Measurements from ENCODE around the gene WDR88.

The WDR88 gene

GRCh38 chr19:33110137-33110910 is 21.6 kb upstream of the WDR88 start:
- H3K4me3 ChIP-seq (ENCODE audit: control insufficient read depth, low read depth, low read length) = no peak overlapping the region

GRCh38 chr19:33111587-33111986 is 20.3 kb upstream of the WDR88 start:
- no peak for DNase-seq (ENCODE audit: low read depth)
- no peak overlapping the region for H3K4me3 ChIP-seq (ENCODE audit: control insufficient read depth, low read depth, low read length)
- TF ChIP-seq, protein P1, sequence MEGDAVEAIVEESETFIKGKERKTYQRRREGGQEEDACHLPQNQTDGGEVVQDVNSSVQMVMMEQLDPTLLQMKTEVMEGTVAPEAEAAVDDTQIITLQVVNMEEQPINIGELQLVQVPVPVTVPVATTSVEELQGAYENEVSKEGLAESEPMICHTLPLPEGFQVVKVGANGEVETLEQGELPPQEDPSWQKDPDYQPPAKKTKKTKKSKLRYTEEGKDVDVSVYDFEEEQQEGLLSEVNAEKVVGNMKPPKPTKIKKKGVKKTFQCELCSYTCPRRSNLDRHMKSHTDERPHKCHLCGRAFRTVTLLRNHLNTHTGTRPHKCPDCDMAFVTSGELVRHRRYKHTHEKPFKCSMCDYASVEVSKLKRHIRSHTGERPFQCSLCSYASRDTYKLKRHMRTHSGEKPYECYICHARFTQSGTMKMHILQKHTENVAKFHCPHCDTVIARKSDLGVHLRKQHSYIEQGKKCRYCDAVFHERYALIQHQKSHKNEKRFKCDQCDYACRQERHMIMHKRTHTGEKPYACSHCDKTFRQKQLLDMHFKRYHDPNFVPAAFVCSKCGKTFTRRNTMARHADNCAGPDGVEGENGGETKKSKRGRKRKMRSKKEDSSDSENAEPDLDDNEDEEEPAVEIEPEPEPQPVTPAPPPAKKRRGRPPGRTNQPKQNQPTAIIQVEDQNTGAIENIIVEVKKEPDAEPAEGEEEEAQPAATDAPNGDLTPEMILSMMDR (conservative IDR thresholded peaks at IDR 0.05; ENCODE audit: control insufficient read depth, insufficient read depth, low read depth, low read length) = no peak

More at GRCh38 chr19:33110137-33110910, 21.6 kb upstream of the WDR88 start:
- TF ChIP-seq, protein P1 (conservative IDR thresholded peaks at IDR 0.05; ENCODE audit: control insufficient read depth, insufficient read depth, low read depth, low read length) = no peak
- no peak for DNase-seq (ENCODE audit: low read depth)

GRCh38 chr19:33114312-33114711 is 17.6 kb upstream of the WDR88 start:
- no peak for DNase-seq (ENCODE audit: low read depth)
- TF ChIP-seq, protein P1 (conservative IDR thresholded peaks at IDR 0.05; ENCODE audit: control insufficient read depth, insufficient read depth, low read depth, low read length) = no peak
- no peak overlapping the region for H3K4me3 ChIP-seq (ENCODE audit: control insufficient read depth, low read depth, low read length)

GRCh38 chr19:33117501-33117900 is 14.4 kb upstream of the WDR88 start:
- TF ChIP-seq, protein P1 (conservative IDR thresholded peaks at IDR 0.05; ENCODE audit: control insufficient read depth, insufficient read depth, low read depth, low read length) = no peak

GRCh38 chr19:33118643-33119042 is 13.3 kb upstream of the WDR88 start:
- DNase-seq (ENCODE audit: low read depth) = no peak
- H3K4me3 ChIP-seq (ENCODE audit: control insufficient read depth, low read depth, low read length) = no peak overlapping the region
- TF ChIP-seq, protein P1 (conservative IDR thresholded peaks at IDR 0.05; ENCODE audit: control insufficient read depth, insufficient read depth, low read depth, low read length) = no peak

More at GRCh38 chr19:33117501-33117900, 14.4 kb upstream of the WDR88 start:
- no peak for DNase-seq (ENCODE audit: low read depth)
- no peak overlapping the region for H3K4me3 ChIP-seq (ENCODE audit: control insufficient read depth, low read depth, low read length)

GRCh38 chr19:33124207-33125098 is 7.5 kb upstream of the WDR88 start:
- no peak for DNase-seq (ENCODE audit: low read depth)
- TF ChIP-seq, protein P1 (conservative IDR thresholded peaks at IDR 0.05; ENCODE audit: control insufficient read depth, insufficient read depth, low read depth, low read length) = no peak
- H3K4me3 ChIP-seq (ENCODE audit: control insufficient read depth, low read depth, low read length) = no peak overlapping the region

All from fibroblast of mammary gland (primary cell).